Central memory CD4-positive, alpha-beta T cell (primary cell): ENCODE data around the gene ZNF480.
"Not testable (repeated sequence)": the region's sequence is repeated elsewhere in the genome, so short reads cannot be mapped to it uniquely, and the experiment has no call there.

ENCODE experiments used
- DNase-seq: peaks from one replicate; pipeline ENCODE4 v3.0.0; 2022
- total RNA-seq, 3 experiments: gene quantifications; one replicate each; lab custom pipeline; 2026; lab: John Stamatoyannopoulos, UW

ZNF480 gene
- 5.7 to 45.2 (median 15.2) reads per million in 3 experiments for total RNA-seq

DNA sequence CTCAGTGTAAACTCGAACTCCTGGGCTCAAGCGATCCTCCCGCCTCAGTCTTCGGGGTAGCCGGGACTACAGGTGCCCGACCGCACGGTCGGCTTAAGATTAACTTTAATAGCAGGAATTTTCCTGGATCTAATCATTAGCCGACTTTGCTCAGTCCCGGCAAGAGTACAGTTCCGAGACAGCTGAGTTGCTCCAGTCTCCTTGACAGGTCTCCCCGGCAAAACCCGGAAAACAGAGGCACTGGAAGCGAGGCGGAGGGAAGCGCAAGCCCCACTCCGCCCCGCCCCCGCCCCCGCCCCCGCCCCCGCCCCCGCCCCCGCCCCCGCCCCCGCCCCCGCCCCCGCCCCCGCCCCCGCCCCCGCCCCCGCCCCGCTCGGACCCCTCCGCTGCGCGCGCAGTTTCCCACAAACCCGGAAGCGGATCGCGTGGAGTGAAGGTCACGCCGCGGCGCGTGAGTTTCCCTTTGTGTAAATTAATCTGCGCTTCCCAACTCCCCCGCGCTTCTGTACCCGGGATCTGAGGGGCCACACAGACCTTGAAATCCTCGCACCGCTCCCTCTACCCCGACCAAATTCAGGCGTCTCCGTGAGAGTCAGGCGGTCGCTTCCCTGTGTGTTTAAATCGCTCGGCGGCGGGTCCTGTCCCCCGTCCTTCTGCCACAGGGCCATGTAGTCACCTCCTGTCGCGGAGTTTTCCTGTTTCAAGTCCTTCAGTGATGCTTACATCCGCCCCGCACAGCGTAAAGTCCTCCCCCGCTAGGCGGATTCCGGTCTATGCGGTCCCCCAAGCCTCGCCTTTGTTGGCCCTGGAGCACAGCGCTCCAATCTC, at the start of gene ZNF480:
Gene ZNF480 (plus strand): TSS at position 397 of the 828 bp plus-strand sequence. CDS start 3,244 bp downstream, outside the sequence.
- peak; percentile 82 for DNase-seq

DNA sequence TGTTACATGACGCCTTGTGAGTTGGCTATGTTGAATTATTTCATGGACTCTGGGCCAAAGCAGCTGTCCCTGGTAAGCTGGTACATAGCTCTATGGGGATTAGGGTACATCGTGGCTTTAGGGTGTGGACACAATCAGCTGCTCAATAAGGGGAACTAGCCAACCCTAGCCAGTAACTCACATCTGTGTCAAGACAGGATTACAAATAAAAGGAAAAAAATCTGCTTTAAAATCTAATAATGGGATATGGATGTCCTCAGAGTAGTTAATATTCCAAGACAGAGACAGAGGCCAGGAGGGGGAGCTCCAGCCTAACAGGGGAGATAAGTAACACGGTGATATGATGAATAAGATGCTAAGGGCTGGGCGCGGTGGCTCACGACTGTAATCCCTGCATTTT, 48.7 kb upstream of the ZNF480 start:
- DNase-seq = peak; percentile 43

DNA sequence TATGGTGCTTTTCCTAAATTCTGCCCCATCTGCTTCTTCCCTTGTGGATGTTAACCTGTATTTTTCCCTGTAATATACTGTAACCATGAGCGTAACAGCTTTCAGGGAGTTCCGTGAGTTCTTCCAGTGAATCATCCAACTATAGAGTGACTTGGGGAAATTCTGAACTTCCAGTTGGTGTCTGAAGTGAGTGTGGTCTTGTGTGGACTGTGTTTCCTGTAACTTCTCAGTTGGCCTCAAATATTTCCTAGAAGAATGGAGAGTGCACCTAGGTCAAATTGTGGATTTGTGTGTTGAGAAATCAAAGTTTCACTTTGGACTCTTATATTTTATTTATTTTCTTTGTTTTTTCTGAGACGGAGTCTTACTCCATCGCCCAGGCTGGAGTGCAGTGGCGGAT, 38.5 kb upstream of the ZNF480 start:
- DNase-seq = no peak

DNA sequence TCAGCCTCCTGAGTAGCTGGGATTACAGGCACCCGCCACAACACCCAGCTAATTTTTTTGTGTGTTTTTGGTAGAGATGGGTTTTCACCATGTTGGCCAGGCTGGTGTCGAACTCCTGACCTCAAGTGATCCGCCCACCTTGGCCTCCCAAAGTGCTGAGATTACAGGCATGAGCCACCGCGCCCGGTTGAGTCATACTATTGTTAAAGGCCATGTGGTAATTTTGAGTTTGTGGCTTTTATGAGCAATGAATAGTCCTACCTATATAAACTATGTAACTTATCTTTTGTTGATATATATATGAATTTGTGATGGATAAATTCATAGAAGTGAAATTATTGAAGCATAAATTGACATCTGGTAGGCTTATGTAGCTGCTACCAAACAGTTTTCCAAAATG, 31.4 kb upstream of the ZNF480 start:
- DNase-seq = not testable (repeated sequence)

DNA sequence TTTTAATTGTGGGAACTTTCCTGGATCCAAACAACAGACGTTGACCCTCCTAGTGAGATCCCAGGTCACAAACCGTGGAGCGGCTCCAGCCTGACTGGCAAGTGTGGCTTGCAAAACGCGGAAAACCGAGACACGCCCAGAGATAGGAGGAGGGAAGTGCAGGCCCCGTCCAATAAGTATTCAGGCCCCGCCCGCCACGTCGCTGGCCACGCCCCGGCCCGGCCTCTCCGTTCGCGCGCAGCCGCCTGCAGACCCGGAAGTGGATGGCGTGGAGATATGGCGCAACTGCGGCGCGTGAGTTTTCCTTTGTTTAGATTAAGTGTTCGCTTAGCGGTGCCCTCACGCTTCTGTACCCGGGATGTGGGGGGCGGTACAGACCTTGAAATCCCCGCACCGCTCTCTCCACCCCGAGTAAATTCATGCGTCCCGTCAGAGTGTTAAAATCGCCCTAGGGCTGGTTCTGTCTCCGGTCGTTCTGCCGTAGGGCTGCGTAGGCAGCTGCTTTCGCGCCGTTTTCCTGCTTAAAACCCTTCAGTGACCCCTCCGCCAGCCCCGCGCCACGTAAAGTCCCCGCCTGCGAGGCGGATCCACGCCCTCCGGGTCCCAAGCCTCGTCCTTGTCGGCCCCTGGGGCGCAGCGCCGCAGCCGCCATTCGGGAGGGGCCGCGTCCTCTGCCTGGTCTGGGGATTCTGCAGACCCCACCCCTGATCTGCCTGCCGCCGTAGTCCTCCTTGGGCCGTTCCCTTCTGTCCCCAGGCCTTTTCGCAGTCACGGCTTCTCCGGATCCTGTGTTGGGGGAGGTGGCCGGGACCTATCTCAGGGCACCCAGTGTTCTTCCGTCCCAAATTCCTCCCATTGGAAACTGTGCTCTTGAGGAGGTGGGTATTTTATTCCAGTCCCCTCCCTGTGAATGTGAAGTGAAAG, 27.4 kb upstream of the ZNF480 start, which contains the start of gene ZNF766:
Gene ZNF766 (plus strand): TSS at position 250 of the 924 bp plus-strand sequence. CDS start 27 bp downstream, at position 277.
- DNase-seq = peak; percentile 94

DNA sequence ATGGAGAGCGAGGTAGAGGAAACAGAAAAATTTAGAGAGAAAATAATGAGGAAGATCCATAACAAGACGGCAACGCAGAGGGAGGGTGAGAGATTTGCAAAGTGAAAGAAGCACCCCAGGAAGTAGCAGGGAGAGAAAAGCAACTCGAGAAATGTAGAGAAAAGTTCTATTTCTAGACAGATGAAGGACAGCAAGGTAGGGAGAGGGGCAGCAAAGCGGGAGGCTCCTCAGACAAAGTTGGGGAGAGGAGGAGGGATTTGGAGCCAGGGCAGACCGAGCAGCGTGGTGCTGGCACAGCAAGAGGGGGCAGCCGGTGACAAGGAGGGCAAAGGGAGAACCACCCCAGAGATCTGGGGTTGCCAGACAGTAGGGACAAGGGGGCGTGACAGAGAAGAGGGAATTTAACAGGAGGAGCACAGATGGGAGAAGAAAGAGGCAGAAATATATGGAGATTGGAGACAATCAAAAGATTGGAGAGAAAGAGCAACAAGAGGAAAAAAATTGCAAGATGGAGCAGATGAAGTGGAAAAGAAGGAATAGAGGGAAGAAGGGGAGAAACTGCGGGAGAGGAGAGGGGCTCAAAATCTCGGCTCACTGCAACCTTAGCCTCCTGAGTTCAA, 26.6 kb upstream of the ZNF480 start:
- no peak for DNase-seq

DNA sequence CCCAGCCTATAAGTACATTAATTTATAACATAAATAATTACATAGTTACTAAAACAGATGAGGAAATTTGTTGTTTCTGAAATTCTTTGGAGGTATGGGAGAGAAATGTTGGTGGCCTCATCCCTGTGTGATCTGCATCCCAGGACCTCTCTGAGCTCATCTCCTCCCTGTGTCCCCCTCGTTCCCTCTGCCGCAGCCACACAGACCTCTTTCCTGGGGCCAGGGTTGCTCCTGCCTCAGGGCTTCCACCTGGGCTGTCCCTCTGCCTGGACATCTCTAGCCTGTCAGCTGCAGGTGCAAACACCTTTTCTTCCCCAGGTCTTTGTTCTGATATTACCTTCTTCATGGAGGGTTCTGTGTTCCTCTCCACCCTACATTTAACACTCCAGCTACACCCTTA, 23.7 kb upstream of the ZNF480 start:
- DNase-seq = no peak

DNA sequence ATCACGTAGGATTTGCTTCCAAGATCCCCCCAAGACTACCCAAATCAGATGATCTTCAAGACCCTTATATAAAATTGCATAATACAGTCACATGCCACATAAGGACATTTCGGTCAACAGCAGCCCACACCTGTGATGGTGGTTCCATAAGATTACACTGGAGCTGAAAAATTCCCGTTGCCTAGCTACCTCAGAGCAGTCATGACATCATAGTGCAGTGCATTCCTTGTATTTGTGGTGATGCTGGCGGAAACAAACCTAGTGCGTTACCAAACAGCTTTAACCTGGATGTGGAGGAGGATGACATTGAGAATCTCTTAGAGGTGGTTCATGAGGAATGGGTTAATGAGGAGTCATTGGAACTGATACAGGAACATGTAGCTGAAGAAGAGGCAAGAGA, 22.8 kb upstream of the ZNF480 start:
- DNase-seq = no peak

DNA sequence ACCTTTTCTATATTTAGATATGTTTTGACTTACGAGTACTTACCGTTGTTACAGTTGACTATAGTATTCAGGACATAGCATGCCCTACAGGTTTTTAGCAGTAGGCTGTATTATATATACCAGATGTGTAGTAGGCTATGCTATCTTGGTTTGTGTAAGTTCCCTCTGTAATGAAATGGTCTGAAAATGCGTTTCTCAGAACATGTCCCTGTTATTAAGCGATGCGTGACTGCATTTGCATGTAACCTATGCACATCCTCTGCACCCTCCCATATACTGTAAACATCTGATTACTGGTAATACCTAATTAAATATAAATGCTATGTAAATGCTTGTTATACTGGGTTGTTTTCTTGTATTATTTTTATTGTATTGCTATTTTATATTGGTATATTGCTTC, 21.0 kb upstream of the ZNF480 start:
- no peak for DNase-seq

DNA sequence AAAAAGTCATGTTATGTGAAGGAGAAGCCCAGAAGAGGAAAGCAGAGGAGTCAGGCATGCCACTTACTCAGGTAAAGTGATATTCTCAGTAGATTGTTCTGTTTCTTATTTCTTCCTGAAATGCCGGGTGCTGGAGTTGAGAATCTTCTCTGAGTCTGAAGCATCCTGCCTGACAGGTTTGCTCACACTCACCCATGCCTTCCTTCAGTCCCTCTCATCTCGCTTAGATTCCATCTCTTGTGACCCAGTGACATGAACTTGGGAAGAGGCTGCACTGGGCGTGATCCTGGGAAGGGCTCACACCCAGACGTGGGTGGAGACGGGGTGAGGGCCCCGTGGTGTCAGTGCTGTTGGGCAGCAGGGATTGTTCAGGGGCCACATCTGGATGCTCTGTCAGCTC, 19.5 kb upstream of the ZNF480 start:
- no peak for DNase-seq

DNA sequence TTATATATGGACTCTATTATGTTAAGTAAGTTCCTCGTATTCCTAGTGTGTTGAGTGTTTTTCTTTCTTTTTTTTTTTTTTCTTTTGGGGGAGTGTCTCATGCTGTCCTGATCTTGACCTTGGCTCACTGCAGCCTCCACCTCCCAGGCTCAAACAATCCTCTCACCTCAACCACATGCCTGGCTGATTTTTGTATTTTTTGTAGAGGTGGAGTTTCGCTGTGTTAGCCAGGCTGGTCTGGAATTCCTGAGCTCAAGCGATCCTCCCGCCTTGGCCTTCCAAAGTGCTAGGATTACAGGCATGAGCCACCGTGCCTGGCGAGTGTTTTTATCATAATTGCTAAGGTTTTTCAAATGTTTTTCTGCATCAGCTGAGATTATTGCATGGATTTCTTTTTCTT, 10.7 kb upstream of the ZNF480 start:
- no peak for DNase-seq

DNA sequence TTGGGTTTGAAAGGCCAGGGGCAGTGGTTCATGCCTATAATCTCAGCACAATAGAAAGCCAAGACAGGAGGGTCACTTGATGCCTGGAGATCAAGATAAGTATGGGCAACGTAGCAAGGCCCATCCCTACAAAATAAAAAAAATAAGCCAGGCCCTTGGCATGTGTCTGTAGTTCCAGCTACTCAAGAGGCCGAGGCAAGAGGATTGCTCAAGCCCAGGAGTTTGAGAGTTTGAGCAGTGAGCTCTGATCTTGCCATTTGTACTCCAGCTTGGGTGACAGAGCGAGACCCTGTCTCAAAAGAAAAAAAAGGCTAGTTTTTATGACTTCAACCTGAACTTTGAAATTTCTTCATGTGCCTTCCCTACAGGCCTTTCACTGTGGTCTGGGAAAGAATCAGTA, 5.2 kb upstream of the ZNF480 start:
- DNase-seq = no peak

DNA sequence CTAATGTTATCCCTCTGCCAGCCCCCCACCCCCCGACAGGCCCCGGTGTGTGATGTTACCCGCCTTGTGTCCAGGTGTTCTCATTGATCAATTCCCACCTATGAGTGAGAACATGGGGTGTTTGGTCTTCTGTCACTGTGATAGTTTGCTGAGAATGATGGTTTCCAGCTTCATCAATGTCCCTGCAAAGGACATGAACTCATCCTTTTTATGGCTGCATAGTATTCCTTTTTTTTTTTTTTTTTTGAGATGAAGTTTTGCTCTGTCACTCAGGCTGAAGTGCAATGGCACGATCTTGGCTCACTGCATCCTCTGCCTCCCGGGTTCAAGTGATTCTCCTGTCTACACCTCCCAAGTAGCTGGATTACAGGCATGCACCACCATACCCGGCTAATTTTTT, 4.0 kb upstream of the ZNF480 start:
- DNase-seq = not testable (repeated sequence)

DNA sequence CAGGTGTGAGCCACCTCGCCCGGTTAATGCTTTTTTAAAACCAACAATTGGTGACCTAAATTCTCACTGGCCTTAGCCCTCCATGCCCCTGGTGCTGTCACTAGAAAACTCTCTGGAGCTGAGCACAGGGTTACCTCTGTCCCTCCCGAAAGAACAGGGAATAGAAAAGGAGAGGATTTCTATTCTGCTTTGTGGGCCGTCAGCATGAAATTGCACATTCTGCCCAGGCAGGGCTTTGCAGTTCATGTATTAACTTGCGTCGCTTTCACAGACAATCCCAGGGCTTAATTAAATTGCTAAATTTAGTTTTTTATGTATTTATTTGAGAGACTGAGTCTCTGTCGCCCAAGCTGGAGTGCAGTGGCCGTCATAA, 583 bp upstream of the ZNF480 start:
- DNase-seq = no peak

DNA sequence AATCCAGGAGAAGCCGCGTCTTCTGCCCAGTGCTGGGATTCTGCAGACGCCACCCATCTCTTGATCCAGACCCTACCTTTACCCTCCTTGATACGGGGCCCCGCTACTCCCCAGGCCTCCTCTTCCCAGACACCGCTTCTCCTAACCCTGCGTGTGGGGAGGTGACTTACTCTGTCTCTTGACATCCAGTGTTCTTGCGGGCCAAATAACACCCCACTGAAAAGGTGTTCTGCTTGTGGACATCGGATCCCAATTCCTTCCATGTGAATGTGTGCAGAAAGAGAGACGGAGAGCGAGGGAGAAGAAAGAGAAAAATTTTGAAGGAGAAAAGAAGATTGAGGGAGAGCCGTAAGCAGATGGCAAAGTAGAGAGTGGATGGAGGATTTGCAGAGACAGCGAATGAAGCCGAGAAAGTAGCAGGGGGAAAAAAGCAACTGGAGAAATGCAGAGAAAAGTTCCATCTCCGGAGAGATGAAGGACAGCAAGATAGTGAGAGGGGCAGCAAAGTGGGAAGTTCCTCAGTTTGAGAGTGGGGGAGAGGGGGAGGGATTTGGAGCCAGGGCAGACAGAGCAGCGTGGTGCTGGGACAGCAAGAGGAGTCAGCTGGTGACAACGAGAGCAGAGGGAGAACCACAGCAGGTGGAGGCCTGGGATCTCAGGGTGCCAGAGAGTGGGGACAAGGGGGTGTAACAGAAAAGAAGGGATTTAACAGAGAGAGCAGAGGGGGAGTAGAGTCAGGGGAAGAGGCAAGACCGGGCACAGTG, 814 bp downstream of the ZNF480 start:
- no peak for DNase-seq

DNA sequence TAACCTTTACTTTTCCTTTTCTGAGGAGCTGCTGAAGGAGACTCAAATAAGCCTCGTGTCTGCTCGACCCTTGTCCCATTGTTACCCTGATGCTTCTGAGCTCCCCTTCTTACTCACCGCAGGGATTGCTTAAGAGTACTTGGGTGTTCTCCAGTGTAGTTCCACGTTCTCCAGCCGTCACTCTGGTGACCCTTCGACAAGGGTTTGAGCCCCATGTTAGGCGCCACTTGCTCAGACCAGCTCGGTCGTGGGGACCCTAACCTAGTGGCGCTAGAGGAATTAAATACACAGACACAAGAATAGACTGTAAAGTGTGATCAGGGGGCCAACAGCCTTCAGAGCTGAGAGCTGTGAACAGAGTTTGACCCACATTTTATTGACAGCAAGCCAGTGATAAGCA, 10.3 kb downstream of the ZNF480 start:
- no peak for DNase-seq

DNA sequence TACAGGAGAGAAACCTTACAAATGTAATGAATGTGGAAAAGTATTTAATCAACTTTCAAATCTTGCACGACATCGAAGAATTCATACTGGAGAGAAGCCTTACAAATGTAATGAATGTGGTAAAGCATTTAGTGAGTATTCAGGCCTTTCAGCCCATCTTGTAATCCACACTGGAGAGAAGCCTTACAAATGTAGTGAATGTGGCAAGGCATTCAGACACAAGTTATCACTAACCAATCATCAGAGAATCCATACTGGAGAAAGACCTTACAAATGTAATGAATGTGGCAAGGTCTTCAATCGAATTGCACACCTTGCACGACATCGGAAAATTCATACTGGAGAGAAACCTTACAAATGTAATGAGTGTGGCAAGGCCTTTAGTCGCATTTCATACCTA, 25.5 kb downstream of the ZNF480 start:
- DNase-seq = no peak

DNA sequence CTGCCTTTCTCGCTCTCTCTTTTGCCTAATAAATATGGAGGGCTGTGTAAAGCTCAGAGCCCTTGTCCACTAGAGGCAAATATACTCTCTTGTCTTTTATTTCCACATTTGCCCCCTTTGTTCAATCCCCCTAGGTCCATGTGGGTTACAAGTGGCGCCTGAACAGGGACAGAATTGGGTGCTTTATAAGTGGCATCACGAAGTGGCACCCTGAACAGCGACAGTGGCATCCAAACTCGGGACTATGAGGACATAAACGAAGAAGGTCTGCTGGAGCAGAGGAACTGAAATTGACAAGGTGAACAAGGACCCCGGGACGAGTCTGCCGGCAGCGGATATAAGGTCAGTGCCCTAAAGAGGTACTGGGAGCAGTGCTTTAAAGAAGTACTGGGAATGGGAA, 34.8 kb downstream of the ZNF480 start:
- no peak for DNase-seq

DNA sequence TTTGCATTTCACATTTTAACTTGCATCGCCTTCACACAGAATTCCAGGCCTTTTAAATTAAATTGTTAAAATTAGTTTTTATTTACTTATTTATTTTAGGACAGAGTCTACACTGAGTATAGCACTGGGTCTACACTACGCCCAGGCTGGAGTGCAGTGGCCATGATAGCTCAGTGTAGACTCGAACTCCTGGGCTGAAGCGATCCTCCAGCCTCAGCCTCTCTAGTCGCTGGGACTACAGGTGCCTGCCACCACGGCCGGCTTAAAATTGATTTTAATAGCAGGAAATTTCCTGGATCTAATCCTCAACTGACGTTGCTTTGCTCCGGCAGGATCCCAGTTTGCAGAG, 38.8 kb downstream of the ZNF480 start:
- no peak for DNase-seq

DNA sequence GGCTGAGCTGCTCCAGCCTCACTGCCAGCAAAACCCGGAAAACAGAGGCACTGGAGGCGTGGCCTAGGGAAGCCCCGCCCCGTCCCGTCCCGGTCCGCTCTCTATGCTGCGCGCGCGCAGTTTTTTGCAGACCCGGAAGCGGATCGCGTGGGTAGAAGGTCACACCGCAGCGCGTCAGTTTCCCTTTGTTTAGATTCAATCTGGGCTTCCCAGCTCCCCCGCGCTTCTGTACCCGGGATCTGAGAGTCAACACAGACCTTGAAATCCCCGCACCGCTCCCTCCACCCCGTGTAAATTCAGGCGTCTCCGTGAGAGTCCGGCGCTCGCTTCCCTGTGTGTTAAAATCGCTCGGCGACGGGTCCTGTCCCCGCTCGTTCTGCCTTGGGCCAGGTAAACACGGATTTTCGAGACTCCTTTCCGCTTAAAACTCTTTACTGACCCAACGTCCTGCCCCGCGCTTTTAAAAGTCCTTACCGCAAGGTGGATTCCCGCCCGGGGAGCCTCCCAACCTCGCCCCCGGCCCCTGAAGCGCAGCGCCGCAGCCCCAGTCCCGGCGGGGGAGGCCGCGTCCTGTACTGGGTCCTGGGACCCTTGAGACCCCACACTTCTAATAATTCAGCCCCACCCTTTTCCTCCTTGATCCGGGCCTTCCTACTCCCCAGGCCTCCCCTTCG, 39.3 kb downstream of the ZNF480 start, which contains the start of gene ZNF610:
Gene ZNF610 (plus strand): TSS at position 127 of the 674 bp plus-strand sequence. CDS start 12,930 bp downstream, outside the sequence.
- DNase-seq = peak; percentile 78

DNA sequence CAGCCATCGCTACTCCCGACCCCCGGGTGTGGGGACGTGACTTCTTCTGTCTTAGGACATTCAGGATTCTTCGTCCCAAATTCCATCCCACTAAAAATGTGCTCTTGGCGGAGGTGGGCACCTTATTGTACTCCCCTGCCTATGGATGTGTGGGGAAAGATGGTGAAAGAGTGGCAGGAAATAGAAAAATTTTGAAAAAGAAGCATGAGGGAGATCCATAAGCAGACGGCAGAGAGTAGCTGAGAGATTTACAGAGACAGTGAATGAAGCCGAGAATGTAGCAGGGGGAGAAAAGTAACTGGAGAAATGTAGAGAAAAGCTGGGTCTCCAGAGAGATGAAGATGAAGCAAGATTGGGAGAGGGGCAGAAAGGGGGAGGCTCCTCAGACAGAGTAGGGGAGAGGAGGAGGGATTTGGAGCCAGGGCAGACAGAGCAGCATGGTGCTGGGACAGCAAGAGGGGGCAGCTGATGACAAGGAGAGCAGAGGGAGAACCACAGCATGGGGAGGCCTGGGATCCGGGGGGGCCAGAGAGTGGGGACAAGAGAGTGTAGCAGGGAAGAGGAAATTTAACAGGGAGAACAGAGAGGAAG, 39.9 kb downstream of the ZNF480 start:
- DNase-seq = no peak
